ENCODE measurements around the gene MRPS31.
"Not testable (repeated sequence)": the region's sequence is repeated elsewhere in the genome, so short reads cannot be mapped to it uniquely, and the experiment has no call there.

MRPS31 gene

GRCh38 chr13:40756042-40756441, 14.9 kb downstream of the MRPS31 start:
- DNase-seq, result no peak

- DNase-seq, result no peak
Measured at GRCh38 chr13:40755082-40755700, 15.8 kb downstream of the MRPS31 start.

- DNase-seq, result no peak
Measured at GRCh38 chr13:40749327-40749726, 21.7 kb downstream of the MRPS31 start.

GRCh38 chr13:40735232-40735548, 35.8 kb downstream of the MRPS31 start:
- not testable (repeated sequence) for DNase-seq

GRCh38 chr13:40734536-40735231, 36.3 kb downstream of the MRPS31 start:
- DNase-seq, result not testable (repeated sequence)

- DNase-seq, result no peak
Measured at GRCh38 chr13:40732658-40733057, 38.3 kb downstream of the MRPS31 start.

- DNase-seq, result no peak
Measured at GRCh38 chr13:40728595-40728994, 42.4 kb downstream of the MRPS31 start.

DNA sequence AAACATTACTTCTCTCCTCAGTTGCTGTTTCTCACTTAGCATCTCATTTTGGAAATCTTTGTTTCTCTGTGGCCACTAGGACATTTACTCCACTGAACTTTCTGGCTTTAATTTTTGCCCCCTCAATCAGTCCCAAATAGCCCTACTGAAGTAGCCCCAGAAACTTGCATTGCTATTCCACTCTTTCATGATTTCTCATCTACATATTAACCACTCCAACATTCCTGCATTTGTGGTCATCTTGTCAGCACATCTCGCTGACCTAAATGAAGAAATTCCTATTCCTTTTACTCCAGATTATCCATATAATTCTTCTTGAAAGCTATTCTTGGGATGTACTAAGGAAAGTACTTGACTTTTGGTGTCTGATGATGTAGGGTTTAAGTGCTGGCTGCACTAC, 56.6 kb downstream of the MRPS31 start:
- not testable (repeated sequence) for DNase-seq

DNA sequence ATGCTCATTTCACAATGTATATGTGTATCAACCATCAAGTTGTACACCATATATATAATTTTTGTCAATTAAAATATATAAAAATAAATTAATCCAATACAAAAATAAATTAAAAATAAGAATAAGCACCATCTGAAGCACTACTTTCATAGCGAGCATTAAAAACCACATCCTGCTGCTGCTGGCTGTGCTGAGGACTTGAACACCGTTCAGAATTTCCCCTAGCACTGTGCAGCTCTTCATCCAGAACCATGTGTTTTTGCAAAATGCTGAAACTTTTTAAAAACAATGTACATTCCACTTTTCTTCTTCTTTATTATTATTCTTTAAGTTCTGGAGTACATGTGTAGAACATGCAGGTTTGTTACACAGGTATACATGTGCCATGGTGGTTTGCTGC, 64.6 kb downstream of the MRPS31 start:
- no peak for DNase-seq

DNA sequence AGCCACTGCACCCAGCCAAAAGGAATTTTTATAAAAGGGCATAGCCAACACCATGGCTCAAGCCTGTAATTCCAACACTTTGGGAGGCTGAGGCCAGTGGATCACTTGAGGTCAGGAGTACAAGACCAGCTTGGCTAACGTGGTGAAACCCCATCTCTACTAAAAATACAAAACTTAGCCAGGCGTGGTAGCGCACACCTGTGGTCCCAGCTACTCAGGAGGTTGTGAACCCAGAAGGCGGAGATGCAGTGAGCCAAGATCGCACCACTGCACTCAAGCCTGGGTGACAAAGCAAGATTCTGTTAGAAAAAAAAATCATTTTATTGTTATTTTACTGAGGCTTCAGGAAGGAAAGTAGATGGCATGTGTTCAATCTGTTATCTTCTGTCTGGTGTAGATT, 73.3 kb downstream of the MRPS31 start:
- no peak for DNase-seq

GRCh38 chr13:40694426-40694825, 76.6 kb downstream of the MRPS31 start:
- no peak for DNase-seq

DNA sequence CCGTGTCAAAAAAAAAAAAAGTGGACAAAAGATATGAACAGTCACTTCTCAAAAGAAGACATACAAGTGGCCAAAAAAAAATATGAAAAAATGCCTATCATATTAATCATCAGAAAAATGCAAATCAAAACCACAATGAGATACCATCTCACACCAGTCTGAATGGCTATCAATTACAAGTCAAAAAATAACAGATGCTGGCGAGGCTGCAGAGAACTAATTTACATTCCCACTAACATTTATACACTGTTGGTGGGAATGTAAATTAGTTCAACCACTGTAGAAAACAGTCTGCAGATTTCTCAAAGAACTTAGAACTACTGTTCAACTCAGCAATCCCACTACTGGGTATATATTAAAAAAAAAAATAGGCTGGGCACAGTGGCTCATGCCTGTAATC, 78.0 kb downstream of the MRPS31 start:
- no peak for DNase-seq

- no peak for DNase-seq
Measured at GRCh38 chr13:40688781-40689180, 82.2 kb downstream of the MRPS31 start.

GRCh38 chr13:40682449-40683240, 88.3 kb downstream of the MRPS31 start:
- no peak for DNase-seq

DNA sequence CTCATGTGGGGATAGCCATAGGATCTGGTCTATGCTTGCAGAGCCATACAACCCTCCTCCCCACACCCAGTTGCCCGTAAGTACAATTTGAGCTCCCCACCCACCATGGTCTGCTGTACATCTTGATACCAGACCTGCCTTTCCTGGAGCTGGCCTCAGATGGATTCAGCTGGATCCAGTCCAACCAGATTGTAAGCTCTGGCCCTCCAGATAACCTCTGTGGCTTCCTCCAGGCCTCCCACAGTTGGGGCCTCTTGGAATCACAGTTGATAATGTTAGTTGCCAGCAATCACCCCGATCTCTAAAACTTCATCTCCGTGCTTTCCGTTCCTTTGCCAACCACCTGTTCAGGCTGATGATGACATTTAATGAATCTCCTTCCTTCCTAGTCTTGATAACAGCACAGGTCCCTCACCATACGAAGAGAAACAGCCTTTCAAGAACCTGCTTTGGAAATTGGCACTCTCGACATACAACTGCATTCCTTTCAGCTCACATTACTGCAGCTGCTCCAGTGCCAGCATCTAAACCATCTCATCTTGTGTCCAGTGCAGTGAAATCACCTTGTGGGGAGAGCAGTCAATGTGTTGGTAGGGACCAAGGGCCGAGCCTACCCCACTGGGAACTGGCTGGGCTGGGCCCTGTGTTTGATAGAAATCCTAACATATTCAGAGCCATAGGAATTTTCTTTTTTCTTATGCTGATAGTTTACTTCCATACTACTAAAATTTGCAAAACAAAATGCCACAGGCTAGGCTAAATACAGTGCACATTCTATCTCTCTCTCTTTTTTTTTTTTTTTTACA, 89.4 kb downstream of the MRPS31 start:
- no peak for DNase-seq

- no peak for DNase-seq
Measured at GRCh38 chr13:40680659-40681323, 90.2 kb downstream of the MRPS31 start.

DNA sequence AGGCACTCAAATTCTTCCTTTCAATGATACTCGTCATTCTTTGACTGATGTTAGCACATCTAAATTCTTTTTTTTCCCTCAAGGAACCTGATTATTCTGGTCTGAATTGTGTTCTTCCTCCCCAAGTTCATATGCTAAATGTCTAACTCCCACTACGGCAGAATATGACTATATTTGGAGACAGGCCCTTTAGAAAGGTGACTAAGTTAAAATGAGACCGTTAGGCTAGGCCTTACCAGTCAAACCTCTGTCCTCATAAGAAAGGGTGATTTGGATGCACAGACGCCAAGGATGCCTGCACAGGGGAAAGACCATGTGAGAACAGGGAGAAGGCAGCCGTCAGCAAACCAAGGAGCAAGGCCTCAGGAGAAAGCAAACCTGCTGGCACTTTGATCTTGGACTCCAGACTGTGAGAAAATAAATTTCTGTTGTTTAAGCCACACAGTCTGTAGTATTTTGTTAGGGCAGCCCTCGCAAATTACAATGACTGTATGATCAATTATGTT, 91.5 kb downstream of the MRPS31 start:
- no peak for DNase-seq

All from NCI-H187 treated with DMSO at 0.1 percent for 48 hours (cell line).